Gastrocnemius medialis (tissue), 4 donors: ENCODE data around the gene TMTC3. TPM values are rescaled to one million over a fixed set of nuclear protein-coding genes. Genes with fewer than 3 reads are reported as not detected.

Experiments used
- ATAC-seq, 2 donors: fragments of 150-250 bp; one replicate each; pipeline ENCODE4 v1.9.1; 2016
- DNase-seq, 2 donors: peaks; one replicate each; pipeline ENCODE4 v3.0.0-alpha.2; 2019
- H3K27ac ChIP-seq, 4 donors: fragments of 200-600 bp; sonication (generic); 1 replicate in 1 of 4; 2 replicates in 3 of 4; pipeline ENCODE4 v1.5.1; 2016 to 2018; ENCODE audit warnings: mild to moderate bottlenecking in 2 of 4, moderate library complexity in 1 of 4
- H3K27me3 ChIP-seq, 3 donors: fragments of 200-600 bp; sonication (generic) in 2 of 3; 1 replicate in 1 of 3; 2 replicates in 2 of 3; pipeline versions ENCODE4 v1.5.1 to v1.6.0; 2016 to 2019; ENCODE audit warnings: mild to moderate bottlenecking in 1 of 3, moderate library complexity in 1 of 3
- H3K36me3 ChIP-seq, 2 donors: fragments of 200-600 bp; sonication (generic) in 1 of 2; one replicate each; pipeline ENCODE4 v1.5.1; 2017 to 2018
- H3K4me1 ChIP-seq, 2 donors: fragments of 200-600 bp; sonication (generic) in 1 of 2; one replicate each; pipeline ENCODE4 v1.5.1; 2016 to 2017; ENCODE audit warnings: mild to moderate bottlenecking in 2 of 2
- H3K4me3 ChIP-seq, 4 donors: fragments of 200-600 bp; sonication (generic) in 3 of 4; 1 replicate in 1 of 4; 2 replicates in 3 of 4; pipeline ENCODE4 v1.5.1; 2016 to 2019; ENCODE audit warnings: mild to moderate bottlenecking in 2 of 4
- H3K9me3 ChIP-seq, 3 donors: fragments of 200-600 bp; sonication (generic) in 2 of 3; 1 replicate in 1 of 3; 2 replicates in 2 of 3; pipeline ENCODE4 v1.5.1; 2016 to 2019
- CTCF ChIP-seq, 5 experiments: fragments of 450-650 bp in 3 of 5; fragments of 200-600 bp in 2 of 5; sonication (generic) in 2 of 5; IDR thresholded peaks in 4 of 5; conservative IDR thresholded peaks in 1 of 5; 1 replicate in 4 of 5; 2 replicates in 1 of 5; pipeline ENCODE4 v1.5.1; 2016 to 2019; ENCODE audit warnings: antibody characterized with exemption in 5 of 5, mild to moderate bottlenecking in 3 of 5, moderate library complexity in 3 of 5
- POLR2A ChIP-seq, 2 donors: fragments of 450-650 bp; IDR thresholded peaks; one replicate each; pipeline ENCODE4 v1.6.1; 2017; ENCODE audit warnings: antibody characterized with exemption in 2 of 2, mild to moderate bottlenecking in 2 of 2, moderate library complexity in 2 of 2
- in situ Hi-C, 4 donors: fragments of 200-750 bp; cut with MboI; loops; one replicate each; pipeline versions ENCODE4 v1.15.0 to v1.8.0; 2017; ENCODE audit warnings: low sequenced_read_pairs in 4 of 4
- intact Hi-C: fragments of 100-400 bp; cut with DNase I; formaldehyde crosslinking; loops from one replicate; pipeline ENCODE4 v1.15.1; 2023; ENCODE audit warnings: low total_unique reads
- total RNA-seq, 4 donors: library from RNA; depleted of rRNA; stranded (reverse); fragments of >200 nt; gene quantifications; one replicate each; pipeline versions ENCODE4 v1.1.0 to v1.2.3, GENCODE V29; 2016

The TMTC3 gene
- total RNA-seq, 4 donors from 2014 or later, result 4.9 to 15.9 (median 6.6) TPM

- H3K4me3 ChIP-seq, result no peak overlapping the region
- intact Hi-C loops (no loop called here), in situ Hi-C loops (loop anchor here in 1 of 4 donors (25.0 kb wide), 1 partner anchor 821 kb away; no protein-coding TSS in a partner anchor)
- no peak for ATAC-seq
- DNase-seq, result no peak
- no peak overlapping the region for H3K27ac ChIP-seq
- no peaks in the 10 kb centered on the region for H3K4me1 ChIP-seq
- no peaks in the 10 kb centered on the region for H3K27me3 ChIP-seq
- no peaks in the 10 kb centered on the region for H3K9me3 ChIP-seq
- H3K36me3 ChIP-seq, result peaks cover 0 to 30% of the 10 kb centered on the region in 2 donors
- TF ChIP-seq CTCF (IDR thresholded peaks at IDR 0.05 in 4 of 5, conservative IDR thresholded peaks at IDR 0.05 in 1 of 5) (no peak), POLR2A (IDR thresholded peaks at IDR 0.05) (no peak)
Observed at GRCh38 chr12:88166179-88166578, 24.1 kb downstream of the TMTC3 start.

DNA sequence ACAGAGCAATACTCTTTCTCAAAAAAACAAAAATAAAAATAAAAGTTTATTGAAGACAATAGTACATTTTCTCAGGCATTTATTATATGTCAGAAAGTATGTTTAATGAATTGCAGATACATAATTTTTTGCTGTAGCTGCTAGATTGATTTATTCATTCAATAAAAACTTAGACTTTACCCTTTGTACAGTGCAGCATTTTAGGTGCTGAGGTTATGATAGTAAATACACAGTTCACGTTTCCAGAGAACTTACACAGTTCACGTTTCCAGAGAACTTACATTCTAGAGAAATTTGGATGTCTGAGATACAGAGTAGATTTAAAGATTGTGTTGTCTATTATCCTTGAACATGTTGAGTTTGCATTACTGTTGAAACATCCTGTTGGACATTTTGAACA lies 25.3 kb downstream of the TMTC3 start:
- intact Hi-C loops, result no loop called here
- no peak overlapping the region for H3K27ac ChIP-seq
- TF ChIP-seq POLR2A (IDR thresholded peaks at IDR 0.05), result no peak
- TF ChIP-seq CTCF (IDR thresholded peaks at IDR 0.05 in 4 of 5, conservative IDR thresholded peaks at IDR 0.05 in 1 of 5), result no peak

DNA sequence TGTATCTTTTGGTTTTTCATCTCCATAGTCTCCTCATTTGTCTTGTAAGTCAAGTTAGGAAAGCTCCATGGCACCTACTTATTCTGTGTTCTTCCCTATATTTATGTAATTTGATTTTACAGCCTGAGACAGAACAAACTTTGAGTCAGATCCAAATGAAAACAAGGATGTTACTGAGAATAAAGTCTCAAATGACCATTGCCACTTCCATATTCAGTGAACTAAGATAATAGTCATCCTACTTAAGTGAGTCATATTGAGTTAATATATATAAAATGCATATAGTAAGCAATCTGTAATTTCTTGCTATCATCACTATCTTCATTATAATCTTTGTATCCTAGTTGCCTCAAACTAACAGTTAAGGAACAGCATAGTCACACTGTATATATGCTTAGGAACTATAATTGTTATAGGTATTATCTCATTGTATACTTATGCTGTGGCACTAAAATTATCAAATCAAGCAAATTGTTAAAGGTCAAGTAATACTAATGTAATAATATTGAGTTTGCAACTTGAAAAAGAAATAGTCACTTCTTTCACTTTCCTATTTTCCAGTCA lies 30.8 kb downstream of the TMTC3 start:
- DNase-seq (no peak), ATAC-seq (no peak)
- TF ChIP-seq CTCF (IDR thresholded peaks at IDR 0.05 in 4 of 5, conservative IDR thresholded peaks at IDR 0.05 in 1 of 5) (no peak), POLR2A (IDR thresholded peaks at IDR 0.05) (no peak)
- no peak overlapping the region for H3K27ac ChIP-seq
- no peaks in the 10 kb centered on the region for H3K27me3 ChIP-seq
- no peaks in the 10 kb centered on the region for H3K4me1 ChIP-seq
- intact Hi-C loops, result no loop called here
- no peaks in the 10 kb centered on the region for H3K9me3 ChIP-seq
- in situ Hi-C loops, result loop anchor here in 1 of 4 donors (25.0 kb wide), 1 partner anchor 814 kb away; no protein-coding TSS in a partner anchor
- no peak overlapping the region for H3K4me3 ChIP-seq
- H3K36me3 ChIP-seq, result peaks cover 0 to 38% of the 10 kb centered on the region in 2 donors

More for the DNA sequence above, 25.3 kb downstream of the TMTC3 start:
- Histone ChIP-seq H3K4me3 (no peak overlapping the region), H3K36me3 (peaks cover 0 to 30% of the 10 kb centered on the region in 2 donors), H3K4me1 (no peaks in the 10 kb centered on the region), H3K9me3 (no peaks in the 10 kb centered on the region), H3K27me3 (no peaks in the 10 kb centered on the region)
- no peak for ATAC-seq
- in situ Hi-C loops, result loop anchor here in 1 of 4 donors (25.0 kb wide), 1 partner anchor 820 kb away; no protein-coding TSS in a partner anchor
- no peak for DNase-seq

GRCh38 chr12:88175544-88175943 lies 33.4 kb downstream of the TMTC3 start:
- DNase-seq (no peak), ATAC-seq (no peak)
- in situ Hi-C loops (no loop called here), intact Hi-C loops (no loop called here)
- Histone ChIP-seq H3K4me1 (no peaks in the 10 kb centered on the region), H3K36me3 (peaks cover 0 to 53% of the 10 kb centered on the region in 2 donors), H3K9me3 (no peaks in the 10 kb centered on the region), H3K4me3 (no peak overlapping the region), H3K27me3 (no peaks in the 10 kb centered on the region), H3K27ac (no peak overlapping the region)
- TF ChIP-seq CTCF (IDR thresholded peaks at IDR 0.05 in 4 of 5, conservative IDR thresholded peaks at IDR 0.05 in 1 of 5) (no peak), POLR2A (IDR thresholded peaks at IDR 0.05) (no peak)
